Erythroblast (primary cell): ENCODE measurements around the gene ITSN1.

Experiments
- DNase-seq, 2 experiments: peaks; one replicate each; lab custom pipeline; 2025; lab: John Stamatoyannopoulos, UW
- GATA1 ChIP-seq: IDR thresholded peaks from 2 replicates; pipeline ENCODE4 v1.6.1; 2011; ENCODE audit warnings: low read depth, mild to moderate bottlenecking, control low read depth, low read length, moderate library complexity
- POLR2A ChIP-seq: IDR thresholded peaks from 2 replicates; pipeline ENCODE4 v1.6.1; 2011; ENCODE audit warnings: mild to moderate bottlenecking, low read length

ITSN1 gene

DNA sequence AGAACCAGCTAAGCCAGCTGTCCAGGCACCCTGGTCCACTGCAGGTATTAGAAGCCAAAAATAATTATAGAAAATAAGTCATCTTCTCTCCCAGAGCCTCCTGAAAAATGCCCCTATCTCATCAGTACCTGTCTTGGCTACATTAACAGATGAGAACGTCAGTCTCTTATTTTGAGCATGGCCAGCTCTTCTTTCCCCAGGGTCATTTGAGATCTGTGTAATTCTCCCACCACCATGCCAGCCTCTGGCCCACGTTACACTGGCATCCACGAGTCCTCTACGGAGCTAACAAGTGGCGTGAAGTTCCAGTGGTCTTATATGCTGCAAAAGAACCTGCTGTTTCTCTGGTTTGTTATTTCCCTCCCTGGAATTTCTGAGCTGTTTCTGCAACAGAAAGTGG lies 155.3 kb downstream of the ITSN1 start:
- no peak for DNase-seq
- no peak for TF ChIP-seq POLR2A

DNA sequence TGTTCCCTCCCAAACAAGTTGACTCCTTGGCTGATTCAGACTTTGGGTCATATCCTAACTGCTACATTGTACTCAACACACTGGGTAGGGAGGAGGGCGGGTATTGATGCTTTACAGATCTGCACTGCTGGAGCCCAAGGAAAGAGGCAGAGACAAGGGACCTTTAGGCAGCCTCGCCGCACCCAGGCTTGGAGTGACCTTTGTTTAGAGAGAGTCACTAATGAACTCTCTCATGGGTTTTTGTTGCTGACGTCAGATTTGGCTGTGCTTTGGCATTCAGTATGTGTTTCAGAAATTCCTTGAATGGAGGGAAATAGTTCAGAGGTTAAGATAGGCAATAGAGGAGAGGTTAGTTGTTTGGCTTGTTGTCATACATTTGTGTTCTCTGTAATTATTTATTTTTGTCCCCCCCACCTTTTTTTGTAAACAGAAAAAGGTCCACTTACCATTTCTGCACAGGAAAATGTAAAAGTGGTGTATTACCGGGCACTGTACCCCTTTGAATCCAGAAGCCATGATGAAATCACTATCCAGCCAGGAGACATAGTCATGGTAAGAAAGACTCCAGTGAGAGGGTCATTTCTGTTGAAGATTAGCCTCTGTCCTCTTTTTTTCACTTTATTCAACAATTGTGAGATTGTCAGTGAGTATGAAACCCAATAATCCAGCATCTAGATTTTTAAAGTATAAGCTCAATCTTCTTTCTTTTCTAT lies 157.2 kb downstream of the ITSN1 start:
- no peak for TF ChIP-seq POLR2A
- no peak for TF ChIP-seq GATA1
- DNase-seq = no peak

- no peak for TF ChIP-seq GATA1
- TF ChIP-seq POLR2A = no peak
- DNase-seq = no peak
Observed at GRCh38 chr21:33800753-33801423, 158.6 kb downstream of the ITSN1 start.

DNA sequence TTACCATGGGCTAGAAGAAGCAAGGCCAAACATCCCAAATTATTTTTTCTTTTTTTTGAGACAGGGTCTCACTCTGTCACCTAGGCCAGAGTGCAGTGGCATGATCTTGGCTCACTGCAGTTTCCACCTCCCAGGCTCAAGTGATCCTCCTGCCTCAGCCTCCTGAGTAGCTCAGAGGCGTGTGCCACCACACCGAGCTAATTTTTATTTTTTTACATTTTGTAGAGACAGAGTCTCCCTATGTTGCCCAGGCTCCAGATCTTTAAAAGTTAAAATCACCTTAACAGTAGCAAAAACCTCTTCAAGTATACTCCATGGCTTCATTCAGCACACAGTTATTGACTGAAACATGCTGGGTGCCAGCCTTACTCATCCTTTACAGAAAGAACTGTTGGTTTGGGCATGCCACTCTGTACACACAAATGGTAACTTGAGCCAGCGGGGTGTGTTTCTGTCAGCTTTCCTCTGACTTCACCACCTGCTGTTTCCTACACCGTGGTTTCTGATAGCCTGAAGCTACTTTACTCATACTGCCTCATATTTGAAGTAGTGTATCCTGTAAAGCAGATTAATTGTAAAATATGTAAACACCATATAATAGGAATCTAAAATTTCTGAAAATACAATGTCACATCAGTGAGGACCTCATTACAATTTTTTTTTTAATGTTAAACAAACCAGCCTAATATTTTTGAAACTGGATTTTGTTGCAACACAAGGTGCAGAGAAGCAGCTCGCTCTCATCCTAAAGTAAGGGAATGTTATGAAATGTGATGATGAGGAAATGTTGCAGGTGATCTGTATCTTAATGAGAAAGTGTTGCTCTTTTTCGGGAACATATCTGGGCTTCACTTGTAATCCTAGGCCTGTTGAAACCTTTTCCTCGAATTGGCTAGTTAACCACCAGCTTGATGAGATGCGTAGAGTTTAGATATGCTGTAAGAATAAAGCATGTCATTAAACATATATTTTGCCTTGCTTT lies 159.4 kb downstream of the ITSN1 start:
- DNase-seq = no peak
- TF ChIP-seq GATA1 (no peak), POLR2A (no peak)

- TF ChIP-seq POLR2A = no peak
- no peak for TF ChIP-seq GATA1
- DNase-seq = no peak
Observed at GRCh38 chr21:33802481-33802880, 160.2 kb downstream of the ITSN1 start.

GRCh38 chr21:33808715-33809367 lies 166.5 kb downstream of the ITSN1 start:
- no peak for DNase-seq
- TF ChIP-seq GATA1 = no peak
- no peak for TF ChIP-seq POLR2A

- TF ChIP-seq POLR2A (no peak), GATA1 (no peak)
- DNase-seq = no peak
Observed at GRCh38 chr21:33810766-33811165, 168.5 kb downstream of the ITSN1 start.

- peak in 1 of 2 experiments; percentile 36 for DNase-seq
- TF ChIP-seq GATA1 = no peak
- no peak for TF ChIP-seq POLR2A
Observed at GRCh38 chr21:33811167-33812010, 169.1 kb downstream of the ITSN1 start.

GRCh38 chr21:33813832-33814365 lies 171.6 kb downstream of the ITSN1 start:
- no peak for TF ChIP-seq POLR2A
- no peak for TF ChIP-seq GATA1
- no peak for DNase-seq

DNA sequence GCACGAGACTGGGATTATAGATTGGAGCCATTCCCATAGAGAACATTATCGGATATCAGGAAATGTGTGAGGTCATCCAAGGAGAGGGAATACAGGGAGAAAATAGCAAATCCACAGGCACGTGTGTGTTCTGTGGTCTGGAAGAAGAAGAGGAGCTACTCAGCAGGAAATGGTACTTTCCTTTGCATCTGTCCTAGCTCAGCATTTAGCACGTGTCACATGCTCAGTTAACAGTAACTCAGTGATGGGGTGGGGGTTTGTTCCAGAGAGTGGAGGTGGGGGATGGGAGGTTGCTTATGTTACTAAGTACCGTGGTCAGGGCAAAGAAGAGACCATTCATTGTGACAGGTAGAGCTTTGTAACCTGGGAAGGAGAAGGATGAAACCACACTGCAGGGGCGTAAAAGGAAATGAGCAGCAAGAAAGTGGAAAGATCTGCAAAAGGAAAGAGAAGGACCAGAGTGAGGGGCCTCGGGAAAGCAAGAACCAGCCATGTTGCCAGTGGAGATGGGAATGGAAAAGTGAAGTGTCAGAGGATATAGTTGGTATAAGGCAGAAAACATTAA lies 172.9 kb downstream of the ITSN1 start:
- no peak for DNase-seq
- TF ChIP-seq POLR2A = no peak
- no peak for TF ChIP-seq GATA1

GRCh38 chr21:33816174-33816573 lies 173.9 kb downstream of the ITSN1 start:
- DNase-seq = no peak
- TF ChIP-seq GATA1 (no peak), POLR2A (no peak)

DNA sequence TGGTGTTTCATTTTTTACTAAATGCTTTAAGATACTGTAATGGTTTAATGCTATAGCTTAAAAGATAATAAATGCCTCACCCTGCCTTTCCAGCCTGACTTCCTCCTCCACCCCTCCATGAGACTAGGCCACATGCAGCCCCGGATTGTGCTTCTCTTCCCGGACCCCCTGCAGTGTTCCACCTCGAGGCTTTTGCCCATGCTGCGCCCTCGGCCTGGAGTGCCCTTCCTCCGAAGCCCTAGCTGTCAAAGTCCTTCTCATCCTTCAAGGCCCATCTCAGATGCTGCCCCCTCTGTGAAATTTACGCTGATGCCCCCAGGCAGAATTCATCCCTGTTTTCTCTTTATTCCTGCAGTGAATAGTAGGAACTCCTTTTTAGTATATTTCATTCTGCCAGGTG lies 174.8 kb downstream of the ITSN1 start:
- peak in 1 of 2 experiments; percentile 13 for DNase-seq
- TF ChIP-seq POLR2A = no peak
- no peak for TF ChIP-seq GATA1
